Duodenal mucosa (tissue), 2 donors: Measurements from ENCODE around the gene ZNF366.

Experiments used
- H3K27ac ChIP-seq: one replicate; pipeline ENCODE4 v1.7.0; 2013; ENCODE audit warnings: low read depth, low read length
- H3K27me3 ChIP-seq, 2 donors: one replicate each; pipeline ENCODE4 v1.7.0; 2013; ENCODE audit warnings: low read length in 2 of 2, control low read depth in 1 of 2; ENCODE audit not compliant: insufficient read depth in 2 of 2, control insufficient read depth in 1 of 2
- H3K36me3 ChIP-seq, 2 donors: one replicate each; pipeline ENCODE4 v1.7.0; 2013; ENCODE audit warnings: low read length in 2 of 2, control low read depth in 1 of 2; ENCODE audit not compliant: insufficient read depth in 2 of 2, control insufficient read depth in 1 of 2
- H3K4me1 ChIP-seq, 2 donors: one replicate each; pipeline ENCODE4 v1.7.0; 2013; ENCODE audit warnings: low read length in 2 of 2, control low read depth in 1 of 2; ENCODE audit not compliant: insufficient read depth in 2 of 2, control insufficient read depth in 1 of 2
- H3K4me3 ChIP-seq, 2 donors: one replicate each; pipeline ENCODE4 v1.7.0; 2013; ENCODE audit warnings: low read length in 2 of 2, low read depth in 1 of 2
- H3K9ac ChIP-seq, 2 donors: one replicate each; pipeline ENCODE4 v1.7.0; 2013; ENCODE audit warnings: low read length in 2 of 2, low read depth in 1 of 2
- H3K9me3 ChIP-seq, 2 donors: one replicate each; pipeline ENCODE4 v1.7.0; 2013; ENCODE audit warnings: low read length in 2 of 2, control low read depth in 1 of 2; ENCODE audit not compliant: control insufficient read depth in 1 of 2

ZNF366 gene

DNA sequence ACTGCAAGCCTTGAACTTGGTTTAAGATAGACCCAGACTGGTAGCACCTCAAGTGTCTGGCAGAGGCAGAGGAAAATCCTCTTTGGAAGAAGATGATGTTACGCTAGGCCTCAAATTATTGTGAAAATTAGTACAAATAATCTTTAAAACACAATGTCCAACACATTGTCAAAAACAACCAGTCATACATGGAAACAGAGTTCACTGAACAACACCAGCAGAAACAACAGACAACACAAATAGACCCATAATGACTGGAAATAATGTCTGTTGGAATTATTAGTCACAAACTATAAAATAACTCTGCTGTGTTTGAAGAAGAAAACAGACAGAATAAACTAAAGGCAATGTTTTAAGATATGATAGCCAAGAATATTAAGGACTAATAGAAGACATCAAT, 15.4 kb upstream of the ZNF366 start:
- Histone ChIP-seq H3K36me3 (no peaks in the 10 kb centered on the region), H3K4me3 (no peak overlapping the region), H3K9ac (no peak overlapping the region), H3K4me1 (no peaks in the 10 kb centered on the region), H3K27me3 (no peaks in the 10 kb centered on the region), H3K9me3 (peaks cover 0 to 3% of the 10 kb centered on the region in 2 donors), H3K27ac (no peak overlapping the region)

- no peaks in the 10 kb centered on the region for H3K4me1 ChIP-seq
- H3K36me3 ChIP-seq: no peaks in the 10 kb centered on the region
- peaks cover 0 to 3% of the 10 kb centered on the region in 2 donors for H3K9me3 ChIP-seq
- no peak overlapping the region for H3K4me3 ChIP-seq
- no peak overlapping the region for H3K9ac ChIP-seq
- H3K27me3 ChIP-seq: no peaks in the 10 kb centered on the region
- H3K27ac ChIP-seq: no peak overlapping the region
Observed at GRCh38 chr5:72519111-72519510, 11.9 kb upstream of the ZNF366 start.

GRCh38 chr5:72518001-72518683, 10.9 kb upstream of the ZNF366 start:
- no peaks in the 10 kb centered on the region for H3K27me3 ChIP-seq

GRCh38 chr5:72516916-72517315, 9.7 kb upstream of the ZNF366 start:
- H3K27ac ChIP-seq: no peak overlapping the region
- H3K9ac ChIP-seq: no peak overlapping the region
- no peaks in the 10 kb centered on the region for H3K9me3 ChIP-seq
- H3K4me3 ChIP-seq: no peak overlapping the region
- H3K4me1 ChIP-seq: peaks cover 0 to 1% of the 10 kb centered on the region in 2 donors
- no peaks in the 10 kb centered on the region for H3K27me3 ChIP-seq
- H3K36me3 ChIP-seq: no peaks in the 10 kb centered on the region

More at GRCh38 chr5:72518001-72518683, 10.9 kb upstream of the ZNF366 start:
- no peak overlapping the region for H3K27ac ChIP-seq
- H3K4me1 ChIP-seq: no peaks in the 10 kb centered on the region
- no peak overlapping the region for H3K4me3 ChIP-seq
- H3K9me3 ChIP-seq: peaks cover 0 to 3% of the 10 kb centered on the region in 2 donors
- no peaks in the 10 kb centered on the region for H3K36me3 ChIP-seq
- H3K9ac ChIP-seq: no peak overlapping the region

DNA sequence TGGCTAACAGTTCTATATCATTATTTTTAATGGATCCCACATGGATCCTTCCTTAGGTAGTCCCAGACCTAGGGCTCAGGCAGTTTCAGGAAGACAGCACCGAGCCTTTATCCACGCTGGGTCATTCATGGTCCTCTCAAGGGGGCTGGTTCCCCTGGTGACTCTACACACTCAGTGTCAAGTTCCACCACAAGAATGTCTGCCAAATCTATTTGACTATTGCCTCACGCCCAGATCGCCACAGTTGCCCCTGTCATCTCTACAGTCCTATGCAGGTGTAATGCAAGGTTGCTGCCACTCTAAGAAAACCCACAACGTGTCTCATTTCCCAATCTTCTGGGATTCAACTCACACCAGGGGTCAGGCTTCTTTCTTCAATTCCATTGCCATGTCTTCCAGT, 8.0 kb upstream of the ZNF366 start:
- Histone ChIP-seq H3K27ac (no peak overlapping the region), H3K9me3 (no peaks in the 10 kb centered on the region), H3K27me3 (no peaks in the 10 kb centered on the region), H3K4me1 (peaks cover 0 to 10% of the 10 kb centered on the region in 2 donors), H3K9ac (no peak overlapping the region), H3K4me3 (no peak overlapping the region), H3K36me3 (no peaks in the 10 kb centered on the region)

DNA sequence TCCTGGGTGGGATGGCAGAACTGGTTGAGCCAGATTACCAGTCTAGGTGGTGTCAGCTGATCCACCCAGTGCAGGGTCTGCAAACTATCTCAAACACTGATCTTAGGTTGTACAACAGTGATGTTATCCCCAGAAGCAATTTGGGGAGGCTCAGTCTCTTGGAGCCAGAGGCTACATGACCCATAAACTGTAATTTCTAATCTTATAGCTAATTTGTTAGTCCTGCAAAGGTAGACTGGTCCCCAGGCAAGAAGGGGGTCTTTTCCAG, 5.3 kb upstream of the ZNF366 start:
- H3K9ac ChIP-seq: no peak overlapping the region
- H3K4me3 ChIP-seq: no peak overlapping the region
- peaks cover 0 to 10% of the 10 kb centered on the region in 2 donors for H3K4me1 ChIP-seq
- no peaks in the 10 kb centered on the region for H3K36me3 ChIP-seq
- no peaks in the 10 kb centered on the region for H3K27me3 ChIP-seq
- H3K9me3 ChIP-seq: no peaks in the 10 kb centered on the region
- no peak overlapping the region for H3K27ac ChIP-seq

DNA sequence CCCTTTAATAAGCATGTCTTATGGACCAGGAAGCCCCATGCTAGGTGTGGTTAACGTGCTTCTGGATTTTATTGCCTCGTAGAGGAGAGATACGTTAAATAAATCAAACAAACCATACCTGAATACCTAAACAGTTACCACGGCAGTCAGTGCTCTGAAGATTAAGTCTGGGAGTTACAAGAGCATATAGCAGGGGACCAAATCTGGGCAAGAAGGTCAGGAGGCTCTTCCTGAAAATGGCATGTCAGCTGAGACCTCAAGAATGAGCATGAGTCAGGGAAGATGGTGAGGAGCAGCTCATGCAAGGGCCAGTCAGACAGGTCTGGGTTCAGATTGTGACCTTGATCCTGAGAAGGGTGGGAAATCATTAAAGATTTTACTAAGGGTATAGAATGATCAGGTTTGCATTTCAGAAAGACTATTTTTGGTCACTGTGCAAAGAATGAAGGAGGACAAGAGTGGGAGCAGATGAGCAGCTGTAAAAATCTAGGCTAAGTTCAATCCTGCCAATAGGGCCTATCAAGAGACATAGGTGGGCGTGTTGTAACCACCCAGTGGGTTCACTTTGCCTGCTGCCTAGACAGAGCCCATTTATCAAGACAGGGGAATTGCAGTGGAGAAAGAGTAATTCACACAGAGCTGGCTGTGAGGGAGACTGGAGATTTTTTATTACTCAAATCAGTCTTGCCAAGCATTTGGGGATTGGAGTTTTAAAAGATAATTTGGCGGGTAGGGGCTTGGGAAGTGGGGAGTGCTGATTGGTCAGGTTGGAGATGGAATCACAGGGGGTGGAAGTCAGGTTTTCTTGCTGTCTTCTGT, 4.8 kb upstream of the ZNF366 start:
- Histone ChIP-seq H3K9ac (no peak overlapping the region), H3K9me3 (no peaks in the 10 kb centered on the region), H3K27ac (no peak overlapping the region), H3K4me3 (no peak overlapping the region), H3K27me3 (no peaks in the 10 kb centered on the region), H3K36me3 (no peaks in the 10 kb centered on the region), H3K4me1 (peaks cover 0 to 10% of the 10 kb centered on the region in 2 donors)

- H3K27ac ChIP-seq: no peak overlapping the region
- H3K4me1 ChIP-seq: peaks cover 0 to 10% of the 10 kb centered on the region in 2 donors
- H3K36me3 ChIP-seq: no peaks in the 10 kb centered on the region
- H3K27me3 ChIP-seq: no peaks in the 10 kb centered on the region
- no peak overlapping the region for H3K9ac ChIP-seq
- no peaks in the 10 kb centered on the region for H3K9me3 ChIP-seq
- H3K4me3 ChIP-seq: no peak overlapping the region
Observed at GRCh38 chr5:72511366-72511765, 4.2 kb upstream of the ZNF366 start.

DNA sequence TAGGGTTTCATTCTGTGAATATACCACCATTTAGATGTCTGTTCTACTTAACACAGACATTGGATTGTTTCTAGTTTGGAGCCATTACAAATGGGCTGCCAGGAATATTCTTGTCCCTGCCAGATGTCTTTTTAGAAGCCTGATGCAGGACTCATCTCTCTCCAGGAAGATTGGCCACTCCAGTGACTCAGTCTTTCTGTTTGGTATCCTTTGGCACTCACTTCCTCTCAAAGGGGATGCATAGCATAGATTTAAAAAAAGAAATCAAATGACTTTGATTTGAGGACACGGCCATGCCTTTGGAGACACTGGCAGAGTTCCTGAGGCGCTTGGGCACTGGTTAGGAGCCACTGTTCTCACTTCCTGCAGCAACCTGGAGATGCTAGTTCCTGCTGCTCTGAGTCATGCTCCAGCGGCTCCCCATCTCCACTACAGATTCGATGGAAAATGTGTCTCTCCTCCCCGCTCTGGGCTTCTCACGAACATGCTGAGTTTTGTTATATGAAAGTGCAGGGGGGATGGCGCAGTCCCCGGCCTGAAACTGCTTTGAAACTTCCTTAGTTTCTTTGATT, 3.5 kb upstream of the ZNF366 start:
- Histone ChIP-seq H3K4me3 (no peak overlapping the region), H3K36me3 (no peaks in the 10 kb centered on the region), H3K9me3 (no peaks in the 10 kb centered on the region), H3K27ac (no peak overlapping the region), H3K9ac (no peak overlapping the region), H3K4me1 (peaks cover 0 to 10% of the 10 kb centered on the region in 2 donors), H3K27me3 (no peaks in the 10 kb centered on the region)

- Histone ChIP-seq H3K9me3 (no peaks in the 10 kb centered on the region), H3K4me1 (peaks cover 0 to 10% of the 10 kb centered on the region in 2 donors), H3K4me3 (no peak overlapping the region), H3K27me3 (no peaks in the 10 kb centered on the region), H3K27ac (no peak overlapping the region), H3K9ac (no peak overlapping the region), H3K36me3 (no peaks in the 10 kb centered on the region)
Observed at GRCh38 chr5:72509401-72509800, 2.2 kb upstream of the ZNF366 start.
